SK-N-SH (cell line): ENCODE results near the gene C3orf52. TPM values are rescaled to one million over a fixed set of nuclear protein-coding genes. Genes with fewer than 3 reads are reported as not detected.

Experiments
- CTCF ChIA-PET: fragments of 300-600, 350-600 bp; formaldehyde crosslinking; extraction: SDS; loops from one replicate; lab custom pipeline; 2021; lab: Yijun Ruan, JAX
- POLR2A ChIA-PET: fragments of 350-600 bp; sonication (Branson Sonifier 250); formaldehyde crosslinking; extraction: SDS; loops from one replicate; lab custom pipeline; 2020; ENCODE audit warnings: antibody characterized with exemption, inconsistent platforms; lab: Yijun Ruan, JAX
- DNase-seq: peaks from one replicate; pipeline ENCODE4 v3.0.0; 2012
- H2AFZ ChIP-seq: fragments of 200-600 bp; sonication (generic); 2 replicates; pipeline ENCODE4 v1.8.1; 2016; ENCODE audit warnings: antibody characterized with exemption, mild to moderate bottlenecking, low read depth
- H3F3A ChIP-seq: fragments of 200-600 bp; sonication (generic); replicated peaks from 2 replicates; pipeline ENCODE3; 2016; ENCODE audit warnings: antibody characterized with exemption, mild to moderate bottlenecking; ENCODE audit not compliant: insufficient read depth
- H3K27ac ChIP-seq, 2 experiments: fragments of 200-500 bp in 1 of 2; fragments of 200-600 bp in 1 of 2; sonication (Bioruptor generic) in 1 of 2; sonication (generic), shearing (Covaris generic) in 1 of 2; 2 replicates each; pipeline versions ENCODE4 v1.5.1 to v1.6.1; 2014 to 2016; ENCODE audit warnings: low read depth in 2 of 2, inconsistent platforms in 1 of 2, low read length in 1 of 2, mild to moderate bottlenecking in 1 of 2, mixed read lengths in 1 of 2
- H3K27me3 ChIP-seq: fragments of 200-600 bp; sonication (generic), shearing (Covaris generic); 2 replicates; pipeline ENCODE4 v1.6.1; 2016; ENCODE audit warnings: mixed run types; ENCODE audit not compliant: insufficient read depth
- H3K36me3 ChIP-seq, 2 experiments: fragments of 200-500 bp in 1 of 2; fragments of 200-600 bp in 1 of 2; sonication (Bioruptor generic) in 1 of 2; sonication (generic) in 1 of 2; replicated peaks in 1 of 2; 2 replicates each; pipeline versions ENCODE3 to v1.5.1; 2014 to 2016; ENCODE audit warnings: low read length in 1 of 2, mild to moderate bottlenecking in 1 of 2; ENCODE audit not compliant: insufficient read depth in 2 of 2, control insufficient read depth in 1 of 2
- H3K4me1 ChIP-seq, 2 experiments: fragments of 200-500 bp in 1 of 2; fragments of 200-600 bp in 1 of 2; sonication (Bioruptor generic) in 1 of 2; sonication (generic), shearing (Covaris generic) in 1 of 2; 2 replicates each; pipeline versions ENCODE4 v1.5.1 to v1.6.1; 2014 to 2016; ENCODE audit warnings: low read depth in 1 of 2, low read length in 1 of 2, mixed run types in 1 of 2; ENCODE audit not compliant: insufficient read depth in 2 of 2, control insufficient read depth in 1 of 2
- H3K4me2 ChIP-seq: fragments of 200-600 bp; sonication (generic), shearing (Covaris generic); 2 replicates; pipeline ENCODE4 v1.6.1; 2017; ENCODE audit warnings: mixed run types
- H3K4me3 ChIP-seq, 2 experiments: fragments of 200-500 bp in 1 of 2; fragments of 200-600 bp in 1 of 2; sonication (Bioruptor generic) in 1 of 2; sonication (generic), shearing (Covaris generic) in 1 of 2; 2 replicates each; pipeline versions ENCODE4 v1.5.1 to v1.8.1; 2014 to 2016; ENCODE audit warnings: low read depth in 2 of 2, inconsistent platforms in 1 of 2, low read length in 1 of 2, mild to moderate bottlenecking in 1 of 2, mixed read lengths in 1 of 2, moderate library complexity in 1 of 2
- H3K79me2 ChIP-seq: fragments of 200-600 bp; sonication (generic); 2 replicates; pipeline ENCODE4 v1.8.1; 2017; ENCODE audit warnings: mild to moderate bottlenecking; ENCODE audit not compliant: insufficient read depth
- H3K9ac ChIP-seq: fragments of 200-600 bp; sonication (generic); 2 replicates; pipeline ENCODE4 v1.6.1; 2017; ENCODE audit warnings: mixed run types
- H3K9me2 ChIP-seq: fragments of 200-600 bp; sonication (generic); 2 replicates; pipeline ENCODE4 v1.6.1; 2017; ENCODE audit warnings: mixed run types
- H3K9me3 ChIP-seq: fragments of 200-600 bp; sonication (generic); 2 replicates; pipeline ENCODE4 v1.6.1; 2017; ENCODE audit warnings: mixed run types, mild to moderate bottlenecking, moderate library complexity
- H4K20me1 ChIP-seq: fragments of 200-600 bp; sonication (generic); 2 replicates; pipeline ENCODE4 v1.6.1; 2017; ENCODE audit warnings: mild to moderate bottlenecking, mixed run types; ENCODE audit not compliant: insufficient read depth
- EP300 ChIP-seq, 2 experiments: IDR thresholded peaks; 2 replicates each; pipeline versions ENCODE4 v1.4.0 to v1.6.1; 2012; ENCODE audit warnings: borderline replicate concordance in 1 of 2, low read depth in 1 of 2, low read length in 1 of 2
- FOSL2 ChIP-seq: IDR thresholded peaks from 2 replicates; pipeline ENCODE4 v1.4.0; 2012; ENCODE audit warnings: low read depth, mild to moderate bottlenecking, moderate library complexity, borderline replicate concordance
- FOXJ3 ChIP-seq: sonication (generic); formaldehyde crosslinking; IDR thresholded peaks from 2 replicates; pipeline ENCODE4 v1.5.1; 2020; ENCODE audit warnings: mild to moderate bottlenecking, missing genetic modification reagents
- FOXM1 ChIP-seq: IDR thresholded peaks from 2 replicates; pipeline ENCODE4 v1.4.0; 2012; ENCODE audit warnings: low read depth, mild to moderate bottlenecking
- GATA2 ChIP-seq: sonication (generic); formaldehyde crosslinking; IDR thresholded peaks from 2 replicates; pipeline ENCODE4 v1.5.0; 2020; ENCODE audit warnings: mild to moderate bottlenecking, missing genetic modification reagents
- IRF3 ChIP-seq: fragments of 150-350 bp; IDR thresholded peaks from 2 replicates; pipeline ENCODE4 v1.6.1; 2016; ENCODE audit warnings: mild to moderate bottlenecking, low read depth, low read length
- JUND ChIP-seq: IDR thresholded peaks from 2 replicates; pipeline ENCODE4 v1.4.0; 2012
- MEF2A ChIP-seq: IDR thresholded peaks from 2 replicates; pipeline ENCODE4 v1.4.0; 2012; ENCODE audit warnings: low read depth, borderline replicate concordance
- MXI1 ChIP-seq: IDR thresholded peaks from 2 replicates; pipeline ENCODE4 v1.6.1; 2012; ENCODE audit warnings: mild to moderate bottlenecking, low read depth, low read length, improper control_type of control experiment
- NFIC ChIP-seq: IDR thresholded peaks from 2 replicates; pipeline ENCODE4 v1.4.0; 2012; ENCODE audit warnings: borderline replicate concordance
- POLR2AphosphoS5 ChIP-seq: IDR thresholded peaks from 2 replicates; pipeline ENCODE4 v1.6.1; 2012; ENCODE audit warnings: low read depth, low read length
- RCOR1 ChIP-seq: fragments of 150-350 bp; IDR thresholded peaks from 2 replicates; pipeline ENCODE4 v1.6.1; 2017; ENCODE audit warnings: antibody characterized with exemption, low read length
- SIN3A ChIP-seq: IDR thresholded peaks from 2 replicates; pipeline ENCODE4 v1.6.1; 2012; ENCODE audit warnings: low read depth, mild to moderate bottlenecking, low read length, moderate library complexity, borderline replicate concordance
- USF1 ChIP-seq: IDR thresholded peaks from 2 replicates; pipeline ENCODE4 v1.4.0; 2012; ENCODE audit warnings: low read depth, borderline replicate concordance
- YY1 ChIP-seq: IDR thresholded peaks from 2 replicates; pipeline ENCODE4 v1.4.0; 2012; ENCODE audit warnings: low read depth, mild to moderate bottlenecking
- WGBS: methylation state at CpG from one replicate; pipeline ENCODE4 v1.1.6; 2017; ENCODE audit warnings: low lambda C conversion rate; 5-methylcytosine and 5-hydroxymethylcytosine counted together
- polyA plus RNA-seq, 3 experiments: library from polyadenylated mRNA; depleted of rRNA; stranded (reverse); fragments of >200 nt; gene quantifications; 2 replicates each; pipeline ENCODE4 v1.2.3, GENCODE V29; 2012
- TF ChIP-seq, protein P1 (sequence below): IDR thresholded peaks from 2 replicates; pipeline ENCODE4; 2012
- TF ChIP-seq, protein P2 (sequence below): IDR thresholded peaks from 2 replicates; pipeline ENCODE4 v1.4.0; 2012; ENCODE audit warnings: low read depth

The C3orf52 gene
- polyA plus RNA-seq, 1 of the 3 experiments (the other 2 are of a cell fraction): 5.4 TPM

GRCh38 chr3:112086875-112087524, 811 bp downstream of the C3orf52 start:
- H3K79me2 ChIP-seq: peaks cover 45% of the 10 kb centered on the region
- peak overlapping the region; percentile 99 for H2AFZ ChIP-seq
- WGBS: 75% methylated on average over 14 of the region's 14 CpGs
- peak overlapping the region; percentile 60 to 69 for H3K4me3 ChIP-seq
- peak overlapping the region in 1 of 2 experiments; percentile 77; a peak in 2 of 4 replicates for H3K27ac ChIP-seq
- H3K36me3 ChIP-seq: no peaks in the 10 kb centered on the region
- H3K9me2 ChIP-seq: no peaks in the 10 kb centered on the region
- H3K4me1 ChIP-seq: peaks cover 5 to 10% of the 10 kb centered on the region in 2 experiments; a peak in 2 of 4 replicates
- H3K27me3 ChIP-seq: no peaks in the 10 kb centered on the region
- peak; percentile 75 for TF ChIP-seq MEF2A
- TF ChIP-seq RCOR1: no peak
- TF ChIP-seq FOXJ3: no peak
- TF ChIP-seq, protein P1, sequence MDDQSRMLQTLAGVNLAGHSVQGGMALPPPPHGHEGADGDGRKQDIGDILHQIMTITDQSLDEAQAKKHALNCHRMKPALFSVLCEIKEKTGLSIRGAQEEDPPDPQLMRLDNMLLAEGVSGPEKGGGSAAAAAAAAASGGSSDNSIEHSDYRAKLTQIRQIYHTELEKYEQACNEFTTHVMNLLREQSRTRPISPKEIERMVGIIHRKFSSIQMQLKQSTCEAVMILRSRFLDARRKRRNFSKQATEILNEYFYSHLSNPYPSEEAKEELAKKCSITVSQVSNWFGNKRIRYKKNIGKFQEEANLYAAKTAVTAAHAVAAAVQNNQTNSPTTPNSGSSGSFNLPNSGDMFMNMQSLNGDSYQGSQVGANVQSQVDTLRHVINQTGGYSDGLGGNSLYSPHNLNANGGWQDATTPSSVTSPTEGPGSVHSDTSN: peak; percentile 52; the same call in 1 of the 2 replicates
- TF ChIP-seq, protein P2, sequence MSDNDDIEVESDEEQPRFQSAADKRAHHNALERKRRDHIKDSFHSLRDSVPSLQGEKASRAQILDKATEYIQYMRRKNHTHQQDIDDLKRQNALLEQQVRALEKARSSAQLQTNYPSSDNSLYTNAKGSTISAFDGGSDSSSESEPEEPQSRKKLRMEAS: no peak
- peak; percentile 25; the same call in 1 of the 2 replicates for TF ChIP-seq FOSL2
- no peak for TF ChIP-seq SIN3A
- no peak for TF ChIP-seq POLR2AphosphoS5
- TF ChIP-seq JUND: peak; percentile 23; the same call in 1 of the 2 replicates
- no peak for TF ChIP-seq GATA2
- H4K20me1 ChIP-seq: no peaks in the 10 kb centered on the region
- peaks cover 8% of the 10 kb centered on the region for H3F3A ChIP-seq
- ChIA-PET CTCF (interaction anchor here (0.7 to 2.9 kb wide), 4 partner anchors 25 to 206 kb away, joined by 3 to 11 read pairs (median 4); partner anchors contain the start of gene SLC9C1), POLR2A (no interaction called here)
- DNase-seq: no peak
- H3K4me2 ChIP-seq: peak overlapping the region; percentile 86
- H3K9me3 ChIP-seq: no peaks in the 10 kb centered on the region
- H3K9ac ChIP-seq: peak overlapping the region; percentile 81

DNA sequence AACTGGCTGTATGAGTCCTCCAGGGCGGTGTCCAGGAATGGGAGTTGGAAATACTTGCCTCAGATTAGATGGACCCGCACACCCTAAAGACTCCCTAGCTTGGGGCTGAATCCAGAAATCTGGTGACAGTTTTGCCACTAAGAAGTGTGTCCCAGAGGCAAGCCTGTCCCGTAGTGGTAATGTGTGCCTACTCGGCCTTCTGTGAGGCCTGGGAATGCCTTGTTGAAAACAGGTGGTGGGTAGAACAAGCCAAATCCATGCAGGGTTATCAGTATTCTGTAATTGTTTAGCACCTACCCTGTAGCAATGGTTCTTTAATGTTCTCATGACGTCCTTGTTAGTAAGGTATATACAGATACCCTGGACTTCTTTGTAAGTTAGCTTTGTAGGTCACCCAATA, 1.6 kb downstream of the C3orf52 start:
- H3K27me3 ChIP-seq: no peaks in the 10 kb centered on the region
- no peak overlapping the region; a peak in 1 of 4 replicates for H3K4me3 ChIP-seq
- CTCF ChIA-PET: interaction anchor here (0.7 to 2.9 kb wide), 4 partner anchors 24 to 206 kb away, joined by 3 to 11 read pairs (median 4); partner anchors contain the start of gene SLC9C1
- H3K9ac ChIP-seq: peak overlapping the region; percentile 81; the same call in 1 of the 2 replicates
- no peaks in the 10 kb centered on the region for H3K9me2 ChIP-seq
- H3K36me3 ChIP-seq: no peaks in the 10 kb centered on the region
- WGBS: 99% methylated on average over 4 of the region's 5 CpGs
- TF ChIP-seq USF1 (no peak), SIN3A (no peak), FOXJ3 (no peak), FOSL2 (no peak), EP300 (IDR thresholded peaks at IDR 0.05; ENCODE audit: borderline replicate concordance in 1 of 2, low read depth in 1 of 2, low read length in 1 of 2) (no peak), YY1 (no peak), IRF3 (no peak), NFIC (no peak), POLR2AphosphoS5 (no peak), MXI1 (no peak), FOXM1 (no peak)
- TF ChIP-seq, all 33 proteins: peak for 0
- Histone ChIP-seq H3K27ac (peak overlapping the region in 1 of 2 experiments; percentile 77; a peak in 2 of 4 replicates), H2AFZ (no peak overlapping the region), H3K4me1 (peaks cover 5 to 10% of the 10 kb centered on the region in 2 experiments; a peak in 2 of 4 replicates), H4K20me1 (no peaks in the 10 kb centered on the region), H3K79me2 (peaks cover 53% of the 10 kb centered on the region), H3K9me3 (no peaks in the 10 kb centered on the region), H3F3A (peaks cover 8% of the 10 kb centered on the region), H3K4me2 (peak overlapping the region; percentile 86)
- POLR2A ChIA-PET: no interaction called here
- no peak for DNase-seq
